ENCODE data around the gene SOX13. TPM values are rescaled to one million over a fixed set of nuclear protein-coding genes. Genes with fewer than 3 reads are reported as not detected.

SOX13 gene
- total RNA-seq, 1 experiment from 2014 or later: 53.0 TPM

GRCh38 chr1:204116539-204116938 lies 43.6 kb downstream of the SOX13 start:
- no peak for DNase-seq (ENCODE audit: low read depth, low spot score)
- CTCF ChIA-PET: no interaction called here
- intact Hi-C loops (cut with micrococcal nuclease; ENCODE audit: unreplicated experiment): no loop called here
- peaks cover 1% of the 10 kb centered on the region; the same call in 1 of the 2 replicates for H3K4me1 ChIP-seq (ENCODE audit: control insufficient read depth, insufficient read depth, low read length)
- TF ChIP-seq TCF7L2 (IDR thresholded peaks at IDR 0.05; ENCODE audit: low read depth, low read length) (no peak), CTCF (IDR thresholded peaks at IDR 0.05) (no peak), SIN3A (IDR thresholded peaks at IDR 0.05; ENCODE audit: borderline replicate concordance, insufficient read depth, low read depth, low read length) (no peak), POLR2AphosphoS5 (IDR thresholded peaks at IDR 0.05; ENCODE audit: low read depth, low read length) (no peak), REST (IDR thresholded peaks at IDR 0.05; ENCODE audit: insufficient read depth in 1 of 2, low read depth in 2 of 2, low read length in 1 of 2) (no peak)
- no peaks in the 10 kb centered on the region for H3K27me3 ChIP-seq (ENCODE audit: control insufficient read depth, insufficient read depth, low read length)
- BruUV-seq (replicated peaks): no TSS peak
- no peaks in the 10 kb centered on the region for H3K9me3 ChIP-seq (ENCODE audit: control insufficient read depth, insufficient read depth, low read depth, low read length)
- POLR2A ChIA-PET: no interaction called here
- ATAC-seq: no peak
- in situ Hi-C loops (cut with HindIII; ENCODE audit: low pct_unique_long_range_greater_than_20kb, low sequenced_read_pairs): no loop called here
- no peak overlapping the region for H3K27ac ChIP-seq (ENCODE audit: low read length)
- no peak overlapping the region for H3K4me3 ChIP-seq (ENCODE audit: low read depth in 2 of 2, low read length in 2 of 2)
- H3K36me3 ChIP-seq (ENCODE audit: control insufficient read depth, insufficient read depth, low read length): no peaks in the 10 kb centered on the region

- H3K9me3 ChIP-seq (ENCODE audit: control insufficient read depth, insufficient read depth, low read depth, low read length): no peaks in the 10 kb centered on the region
- POLR2A ChIA-PET: no interaction called here
- TF ChIP-seq CTCF (IDR thresholded peaks at IDR 0.05): no peak
- TF ChIP-seq POLR2AphosphoS5 (IDR thresholded peaks at IDR 0.05; ENCODE audit: low read depth, low read length): no peak
- TF ChIP-seq REST (IDR thresholded peaks at IDR 0.05; ENCODE audit: insufficient read depth in 1 of 2, low read depth in 2 of 2, low read length in 1 of 2): no peak
- no peak for TF ChIP-seq SIN3A (IDR thresholded peaks at IDR 0.05; ENCODE audit: borderline replicate concordance, insufficient read depth, low read depth, low read length)
- H3K36me3 ChIP-seq (ENCODE audit: control insufficient read depth, insufficient read depth, low read length): peaks cover 3% of the 10 kb centered on the region
- BruUV-seq (replicated peaks): no TSS peak
- CTCF ChIA-PET: no interaction called here
- H3K4me3 ChIP-seq (ENCODE audit: low read depth in 2 of 2, low read length in 2 of 2): no peak overlapping the region
- no peaks in the 10 kb centered on the region for H3K27me3 ChIP-seq (ENCODE audit: control insufficient read depth, insufficient read depth, low read length)
- in situ Hi-C loops (cut with HindIII; ENCODE audit: low pct_unique_long_range_greater_than_20kb, low sequenced_read_pairs): no loop called here
- DNase-seq (ENCODE audit: low read depth, low spot score) (no peak), ATAC-seq (no peak)
- H3K27ac ChIP-seq (ENCODE audit: low read length): no peak overlapping the region
- peaks cover 3% of the 10 kb centered on the region; the same call in 1 of the 2 replicates for H3K4me1 ChIP-seq (ENCODE audit: control insufficient read depth, insufficient read depth, low read length)
- intact Hi-C loops (cut with micrococcal nuclease; ENCODE audit: unreplicated experiment): loop anchor here (5.0 kb wide), 1 partner anchor 45 kb away; no protein-coding TSS in a partner anchor
These were observed 49.1 kb downstream of the SOX13 start for GRCh38 chr1:204121840-204122555.

Data from Panc1 (cell line).